Measurements from ENCODE around the gene FAM169A. TPM values are rescaled to one million over a fixed set of nuclear protein-coding genes. Genes with fewer than 3 reads are reported as not detected.

The FAM169A gene
- total RNA-seq, 1 donor, result 13.7 TPM

Small RNA genes lying within 50 kb of the gene (small RNA-seq; reads per million reads assigned to genes)
- not detected for gene RF00561

Other genes starting within 250 kb of the FAM169A start
- 3.5 TPM for gene ENC1, start 225.7 kb downstream of the FAM169A start, total RNA-seq
- gene HEXB, start 181.2 kb downstream of the FAM169A start, total RNA-seq, result 83.2 TPM
- 17.5 TPM for gene GFM2, start 99.3 kb downstream of the FAM169A start, total RNA-seq
- gene NSA2, start 99.1 kb downstream of the FAM169A start, total RNA-seq, result 20.5 TPM
- 0.27 TPM for gene GCNT4, start 186.2 kb upstream of the FAM169A start, total RNA-seq

Measured in hematopoietic multipotent progenitor cell (in vitro differentiated cells).